H1 (cell line): ENCODE data around the gene FGD6. TPM values are rescaled to one million over a fixed set of nuclear protein-coding genes. Genes with fewer than 3 reads are reported as not detected.
A peak's percentile ranks its signal among the peaks of the same experiment; 100 is the strongest.

ENCODE experiments used
- ATF3 ChIP-seq: IDR thresholded peaks from 2 replicates; pipeline ENCODE4 v1.6.1; 2011; ENCODE audit warnings: low read depth, mild to moderate bottlenecking, low read length; ENCODE audit not compliant: insufficient read depth
- BCL11A ChIP-seq, 2 experiments: IDR thresholded peaks; one replicate each; pipeline ENCODE4 v1.6.1; 2011; ENCODE audit warnings: low read depth in 2 of 2, low read length in 2 of 2, mild to moderate bottlenecking in 2 of 2
- EP300 ChIP-seq, 2 experiments: IDR thresholded peaks; 1 replicate in 1 of 2; 2 replicates in 1 of 2; pipeline ENCODE4 v1.6.1; 2011 to 2012; ENCODE audit warnings: low read depth in 2 of 2, low read length in 2 of 2, mild to moderate bottlenecking in 2 of 2, borderline replicate concordance in 1 of 2, inconsistent platforms in 1 of 2, moderate library complexity in 1 of 2
- EZH2 ChIP-seq: fragments of 200-600 bp; sonication (generic); IDR thresholded peaks from 2 replicates; pipeline ENCODE4 v1.7.1; 2012; ENCODE audit warnings: low read depth, mild to moderate bottlenecking, moderate library complexity, low read length, inconsistent platforms; ENCODE audit not compliant: severe bottlenecking
- JUND ChIP-seq: IDR thresholded peaks from 2 replicates; pipeline ENCODE4 v1.6.1; 2011; ENCODE audit warnings: mild to moderate bottlenecking, improper control_type of control experiment, low read length
- KDM4A ChIP-seq: IDR thresholded peaks from one replicate; pipeline ENCODE4 v1.7.1; 2012; ENCODE audit warnings: low read depth, mild to moderate bottlenecking, moderate library complexity, low read length, inconsistent platforms; ENCODE audit not compliant: severe bottlenecking
- KDM5A ChIP-seq: fragments of 200-600 bp; IDR thresholded peaks from 2 replicates; pipeline ENCODE4 v1.7.1; 2012; ENCODE audit warnings: mild to moderate bottlenecking, low read length, inconsistent platforms, mixed read lengths
- MAFK ChIP-seq: IDR thresholded peaks from 2 replicates; pipeline ENCODE4 v1.6.1; 2012; ENCODE audit warnings: low read depth, mild to moderate bottlenecking, improper control_type of control experiment, low read length
- POLR2A ChIP-seq, 2 experiments: IDR thresholded peaks; 1 replicate in 1 of 2; 2 replicates in 1 of 2; pipeline ENCODE4 v1.6.1; 2011; ENCODE audit warnings: low read depth in 2 of 2, low read length in 2 of 2, mild to moderate bottlenecking in 2 of 2; ENCODE audit errors: control extremely low read depth in 1 of 2
- RAD21 ChIP-seq, 2 experiments: IDR thresholded peaks in 1 of 2; conservative IDR thresholded peaks in 1 of 2; 2 replicates each; pipeline ENCODE4 v1.6.1; 2011; ENCODE audit warnings: low read depth in 2 of 2, low read length in 2 of 2, improper control_type of control experiment in 1 of 2, inconsistent platforms in 1 of 2, mild to moderate bottlenecking in 1 of 2, moderate library complexity in 1 of 2
- RBBP5 ChIP-seq: IDR thresholded peaks from 2 replicates; pipeline ENCODE4 v1.7.1; 2012; ENCODE audit warnings: low read depth, mild to moderate bottlenecking, inconsistent platforms, low read length, moderate library complexity, borderline replicate concordance
- SIN3A ChIP-seq, 2 experiments: IDR thresholded peaks in 1 of 2; conservative IDR thresholded peaks in 1 of 2; 2 replicates each; pipeline ENCODE4 v1.6.1; 2011 to 2012; ENCODE audit warnings: low read length in 2 of 2, improper control_type of control experiment in 1 of 2, low read depth in 1 of 2, mild to moderate bottlenecking in 1 of 2
- SRF ChIP-seq: IDR thresholded peaks from 2 replicates; pipeline ENCODE4 v1.6.1; 2011; ENCODE audit warnings: mild to moderate bottlenecking, low read depth, low read length, moderate library complexity
- polyA plus RNA-seq, 7 experiments: library from polyadenylated mRNA; depleted of rRNA in 3 of 7; stranded (reverse) in 5 of 7; unstranded in 2 of 7; fragments of >200 nt in 5 of 7; fragments of 200-250 nt in 2 of 7; gene quantifications; 1 replicate in 5 of 7; 2 replicates in 1 of 7; 4 replicates in 1 of 7; pipeline versions ENCODE4 v1.2.1 to v1.2.3, GENCODE V29; 2011 to 2013; ENCODE audit warnings: missing spikeins in 2 of 7, mixed read lengths in 2 of 7
- total RNA-seq: library from RNA; stranded (reverse); fragmentation: NEBNext Ultra II Directional; extraction: Animal tissue kit (Norgen Biotek cat#: 25700); gene quantifications from 2 replicates; pipeline ENCODE4 v1.2.1, GENCODE V29; 2021

FGD6 gene
- total and polyA plus RNA-seq, 2 of the 8 experiments (the other 6 are each of a cell fraction or from before 2014, with no cell fraction given) = 12.2 to 24.3 TPM

- TF ChIP-seq EZH2 = no peak
- TF ChIP-seq MAFK = no peak
- TF ChIP-seq SRF = no peak
- TF ChIP-seq ATF3 = no peak
- TF ChIP-seq JUND = no peak
- TF ChIP-seq SIN3A (conservative IDR thresholded peaks at IDR 0.05 in 1 of 2, IDR thresholded peaks at IDR 0.05 in 1 of 2; ENCODE audit: low read depth in 1 of 2, low read length in 2 of 2) = no peak
- TF ChIP-seq RAD21 (IDR thresholded peaks at IDR 0.05 in 1 of 2, conservative IDR thresholded peaks at IDR 0.05 in 1 of 2; ENCODE audit: low read depth in 2 of 2, low read length in 2 of 2) = no peak
- TF ChIP-seq EP300 (IDR thresholded peaks at IDR 0.05; ENCODE audit: borderline replicate concordance in 1 of 2, low read depth in 2 of 2, low read length in 2 of 2) = no peak
- TF ChIP-seq RBBP5 = no peak
- TF ChIP-seq KDM4A = peak; percentile 9
- peak in 1 of 2 experiments; percentile 12; a peak in 1 of 3 replicates for TF ChIP-seq POLR2A (IDR thresholded peaks at IDR 0.05; ENCODE audit: control extremely low read depth in 1 of 2, low read depth in 2 of 2, low read length in 2 of 2)
- TF ChIP-seq BCL11A (IDR thresholded peaks at IDR 0.05; ENCODE audit: low read depth in 2 of 2, low read length in 2 of 2) = no peak
- TF ChIP-seq KDM5A = 0 out of 2 replicates have a peak, but pooled peaks have one; percentile 16
Measured at GRCh38 chr12:95218150-95219133, 1.2 kb upstream of the FGD6 start (continued).
